Erythroblast (primary cell): Measurements from ENCODE around the gene NEDD9.

Experiments
- GATA1 ChIP-seq: IDR thresholded peaks from 2 replicates; pipeline ENCODE4 v1.6.1; 2011; ENCODE audit warnings: low read depth, mild to moderate bottlenecking, control low read depth, low read length, moderate library complexity
- POLR2A ChIP-seq: IDR thresholded peaks from 2 replicates; pipeline ENCODE4 v1.6.1; 2011; ENCODE audit warnings: mild to moderate bottlenecking, low read length

DNA sequence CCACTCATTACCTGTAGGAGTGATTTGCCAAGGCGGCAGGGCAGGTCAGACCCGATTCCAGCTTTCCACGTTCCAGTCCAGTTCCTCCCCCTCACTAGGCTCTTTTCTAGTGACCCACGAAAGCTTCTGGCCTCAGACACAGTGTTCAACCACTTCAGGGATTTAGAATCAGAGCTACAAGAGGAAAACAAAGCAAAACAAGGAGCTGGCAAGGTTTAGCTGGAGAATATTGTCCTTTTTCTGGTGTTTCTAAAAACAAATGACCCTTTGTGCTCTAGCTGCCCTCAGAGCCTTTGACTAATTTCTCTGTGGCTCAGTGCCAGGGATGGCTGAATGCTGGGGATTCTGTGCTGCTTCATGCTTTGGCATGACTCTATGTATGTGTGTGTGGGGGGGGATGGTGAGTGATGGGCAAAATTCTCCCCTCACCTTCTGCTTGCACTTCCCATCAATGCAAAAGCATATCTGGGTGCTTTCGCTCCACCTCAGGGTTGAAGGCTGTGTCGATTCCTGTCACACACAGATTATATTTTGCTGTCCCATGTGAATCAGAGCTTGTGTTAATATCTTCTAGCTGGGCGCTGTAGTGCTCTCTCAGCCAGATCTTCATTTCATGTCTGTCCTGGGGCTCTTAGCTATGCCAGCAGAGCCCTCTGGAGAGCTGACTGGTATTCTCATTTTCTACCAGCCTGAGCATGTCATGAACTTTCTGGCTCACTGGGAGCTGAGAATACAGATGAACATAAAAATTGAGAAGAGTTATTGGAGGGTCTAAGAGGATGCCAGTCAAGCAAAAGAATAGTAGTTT, 19.3 kb upstream of the NEDD9 start:
- TF ChIP-seq POLR2A (no peak), GATA1 (no peak)
